ENCODE measurements around the gene DNLZ.

Gene DNLZ

GRCh38 chr9:136363106-136363948, at the start of gene DNLZ:
Gene DNLZ (minus strand): TSS chr9:136363744. CDS start chr9:136363714, 30 bp downstream.
- peak; percentile 94 for DNase-seq (ENCODE audit: low read depth)
- TF ChIP-seq CTCF (IDR thresholded peaks at IDR 0.05; ENCODE audit: low read depth, low read length) (peak; percentile 62), MYC (IDR thresholded peaks at IDR 0.05; ENCODE audit: low read depth, low read length) (peak; percentile 99), MAX (IDR thresholded peaks at IDR 0.05; ENCODE audit: low read depth, low read length) (peak; percentile 97), POLR2A (IDR thresholded peaks at IDR 0.05; ENCODE audit: extremely low read depth, insufficient read length) (peak; percentile 63)
- H3K4me3 ChIP-seq (ENCODE audit: low read depth, low read length), result peak within 1 kb of the TSS; percentile 48

GRCh38 chr9:136412962-136413361, 49.4 kb upstream of the DNLZ start:
- H3K4me3 ChIP-seq (ENCODE audit: low read depth, low read length), result no peak overlapping the region
- TF ChIP-seq CTCF (IDR thresholded peaks at IDR 0.05; ENCODE audit: low read depth, low read length), result no peak
- no peak for TF ChIP-seq POLR2A (IDR thresholded peaks at IDR 0.05; ENCODE audit: extremely low read depth, insufficient read length)
- no peak for TF ChIP-seq MYC (IDR thresholded peaks at IDR 0.05; ENCODE audit: low read depth, low read length)
- TF ChIP-seq MAX (IDR thresholded peaks at IDR 0.05; ENCODE audit: low read depth, low read length), result no peak
- DNase-seq (ENCODE audit: low read depth), result no peak

GRCh38 chr9:136411378-136411777, 47.8 kb upstream of the DNLZ start:
- peak overlapping the region; percentile 86 for H3K4me3 ChIP-seq (ENCODE audit: low read depth, low read length)
- no peak for TF ChIP-seq MAX (IDR thresholded peaks at IDR 0.05; ENCODE audit: low read depth, low read length)
- no peak for TF ChIP-seq CTCF (IDR thresholded peaks at IDR 0.05; ENCODE audit: low read depth, low read length)
- TF ChIP-seq MYC (IDR thresholded peaks at IDR 0.05; ENCODE audit: low read depth, low read length), result no peak
- no peak for TF ChIP-seq POLR2A (IDR thresholded peaks at IDR 0.05; ENCODE audit: extremely low read depth, insufficient read length)
- DNase-seq (ENCODE audit: low read depth), result no peak

GRCh38 chr9:136410500-136411287, 47.1 kb upstream of the DNLZ start, which contains the start of the genes ENTR1 and PMPCA:
Gene ENTR1 (minus strand): TSS chr9:136410614. CDS start chr9:136410397, 217 bp downstream.
Gene PMPCA (plus strand): TSS chr9:136410658. CDS start chr9:136410669, 11 bp downstream.
- H3K4me3 ChIP-seq (ENCODE audit: low read depth, low read length), result peak within 1 kb of the TSS; percentile 86
- TF ChIP-seq MAX (IDR thresholded peaks at IDR 0.05; ENCODE audit: low read depth, low read length) (peak; percentile 83), MYC (IDR thresholded peaks at IDR 0.05; ENCODE audit: low read depth, low read length) (peak; percentile 96), POLR2A (IDR thresholded peaks at IDR 0.05; ENCODE audit: extremely low read depth, insufficient read length) (peak; percentile 92), CTCF (IDR thresholded peaks at IDR 0.05; ENCODE audit: low read depth, low read length) (no peak)
- peak; percentile 93 for DNase-seq (ENCODE audit: low read depth)

- TF ChIP-seq CTCF (IDR thresholded peaks at IDR 0.05; ENCODE audit: low read depth, low read length) (no peak), MAX (IDR thresholded peaks at IDR 0.05; ENCODE audit: low read depth, low read length) (peak; percentile 88), MYC (IDR thresholded peaks at IDR 0.05; ENCODE audit: low read depth, low read length) (peak; percentile 65; the same call in 1 of the 2 replicates), POLR2A (IDR thresholded peaks at IDR 0.05; ENCODE audit: extremely low read depth, insufficient read length) (no peak)
- H3K4me3 ChIP-seq (ENCODE audit: low read depth, low read length), result peak overlapping the region; percentile 80
- peak; percentile 57 for DNase-seq (ENCODE audit: low read depth)
Measured at GRCh38 chr9:136409557-136410455, 46.3 kb upstream of the DNLZ start.
